GM21360 (cell line): ENCODE measurements around the gene CST1.

Experiments
- ATAC-seq: cut with Tn5 transposase; IDR thresholded peaks from one replicate; pipeline ENCODE4 v1.9.1; 2021; ENCODE audit warnings: mild to moderate bottlenecking, moderate library complexity; ENCODE audit not compliant: unreplicated experiment

Gene CST1

DNA sequence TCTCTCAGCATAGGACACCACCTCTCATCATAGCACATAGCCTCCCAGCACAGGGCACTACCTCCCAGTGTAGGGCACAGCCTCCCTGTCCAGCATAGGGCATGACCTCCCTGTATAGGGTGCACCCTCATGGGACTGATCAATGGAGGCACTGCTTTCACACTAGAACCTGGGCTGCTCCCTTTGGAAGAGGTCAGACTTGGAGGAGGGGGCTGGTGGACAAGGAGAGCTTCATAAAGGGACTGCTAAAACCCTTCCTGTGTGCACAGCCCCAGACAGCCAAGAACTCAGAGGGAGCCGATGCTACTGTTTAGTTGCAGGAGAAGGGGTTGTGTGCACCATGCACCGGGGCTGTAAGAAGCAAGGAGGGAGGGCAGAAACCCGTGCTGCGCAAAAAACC, 40.0 kb downstream of the CST1 start:
- no peak for ATAC-seq

DNA sequence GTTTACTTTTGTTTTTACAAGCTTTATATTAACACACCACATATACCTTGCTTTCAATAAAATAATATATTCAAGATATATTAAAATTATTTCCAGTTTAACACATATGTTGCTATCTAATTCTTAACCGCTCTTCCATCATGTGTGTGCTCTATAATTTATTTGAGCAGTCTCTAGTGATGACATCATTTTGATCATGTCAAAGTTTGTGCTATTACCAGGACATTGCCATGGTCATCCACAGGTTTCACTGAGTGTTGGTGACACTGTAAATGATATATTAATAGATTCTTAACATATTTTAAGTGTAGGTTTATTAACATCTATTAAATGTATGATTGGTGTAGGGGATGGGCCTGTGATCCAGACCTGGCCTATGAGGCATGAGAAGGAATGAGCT, 44.8 kb downstream of the CST1 start:
- no peak for ATAC-seq

DNA sequence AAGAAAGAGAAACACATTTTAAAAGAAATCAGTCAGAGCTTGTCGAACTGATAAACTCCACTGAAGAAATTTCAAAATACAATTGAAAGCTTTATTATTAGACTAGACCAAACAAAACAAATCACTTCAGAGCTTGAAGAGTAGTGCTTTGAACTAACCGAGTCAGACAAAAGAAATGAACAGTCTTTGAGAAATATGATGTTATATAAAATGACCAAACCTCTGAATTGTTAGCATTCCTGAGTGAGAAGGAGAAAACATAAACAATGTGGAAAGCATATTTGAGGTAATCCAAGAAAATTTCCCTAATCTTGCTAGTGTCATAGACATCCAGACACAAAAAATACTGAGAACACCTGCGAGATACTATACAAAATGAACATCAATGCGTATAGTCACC, 48.7 kb downstream of the CST1 start:
- ATAC-seq, result no peak

DNA sequence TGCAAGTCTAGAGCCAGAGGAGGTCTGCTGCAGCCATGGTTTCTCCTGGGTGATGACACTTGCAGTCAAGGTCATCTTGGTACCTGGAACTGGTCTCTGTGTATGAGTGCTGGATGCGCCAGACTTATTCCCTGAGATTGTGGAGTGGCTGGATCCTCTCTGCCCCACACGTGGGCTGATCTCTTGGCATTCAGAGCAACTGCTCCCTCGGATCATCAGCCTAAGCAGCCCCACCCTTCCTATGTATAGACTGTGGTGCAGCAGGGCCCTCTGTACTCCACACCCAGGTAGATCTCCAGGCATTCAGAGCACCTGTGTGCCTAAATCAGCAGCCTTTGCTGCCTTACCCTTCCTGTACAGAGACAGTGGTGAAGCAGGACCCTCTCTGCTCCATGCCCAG, 49.8 kb downstream of the CST1 start:
- ATAC-seq, result no peak

DNA sequence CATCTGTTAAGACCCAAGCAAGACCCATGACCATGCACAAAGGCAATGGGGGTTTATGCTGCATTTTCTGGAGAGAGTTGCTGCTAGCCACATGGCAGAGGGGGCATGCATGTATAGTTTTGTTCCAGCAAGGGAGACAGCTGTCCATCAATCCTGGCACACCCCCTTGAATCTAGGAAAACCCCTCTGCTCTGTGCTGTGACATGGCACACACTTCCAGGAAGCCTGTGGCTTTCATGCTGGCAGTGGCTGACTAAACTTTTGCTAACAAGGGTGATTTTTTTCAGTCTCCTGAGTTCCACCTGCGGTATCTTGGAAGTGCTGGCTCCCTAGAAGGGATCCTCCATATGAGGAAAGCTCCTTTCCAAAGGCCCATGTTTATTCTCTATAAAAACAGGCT, 52.8 kb downstream of the CST1 start:
- no peak for ATAC-seq
